ENCODE data around the gene DBNDD1. TPM values are rescaled to one million over a fixed set of nuclear protein-coding genes. Genes with fewer than 3 reads are reported as not detected.

DBNDD1 gene
- total RNA-seq, 1 donor from 2014 or later, result 77.8 TPM

DNA sequence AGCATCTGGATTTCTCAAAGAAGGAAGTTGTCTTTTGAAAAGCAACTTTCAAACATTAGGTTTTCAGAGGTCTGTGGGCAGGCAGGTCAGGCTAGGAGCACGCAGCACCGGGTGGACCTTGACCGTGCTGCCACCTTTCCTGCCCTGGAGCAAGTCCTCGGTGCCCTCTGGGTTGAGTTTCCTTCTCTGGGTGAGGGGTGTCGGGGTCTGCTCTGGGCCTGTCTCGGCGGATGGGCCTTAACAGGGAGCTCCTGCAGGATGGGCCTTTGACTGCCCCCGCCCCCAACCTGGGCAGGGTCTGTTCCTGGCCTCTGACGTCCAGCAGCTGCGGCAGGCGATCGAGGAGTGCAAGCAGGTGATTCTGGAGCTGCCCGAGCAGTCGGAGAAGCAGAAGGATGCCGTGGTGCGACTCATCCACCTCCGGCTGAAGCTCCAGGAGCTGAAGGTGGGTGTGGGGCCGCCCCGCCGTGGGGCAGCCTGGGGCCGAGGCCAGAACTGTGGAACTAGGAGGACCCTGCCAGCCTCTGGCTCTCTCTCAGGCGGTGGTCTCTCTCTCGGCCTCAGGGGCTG lies 62.0 kb downstream of the DBNDD1 start:
- Mint-ChIP-seq H3K36me3 (ENCODE audit: unreplicated experiment) (no peaks in the 10 kb centered on the region), H3K27me3 (ENCODE audit: unreplicated experiment) (peaks cover 14% of the 10 kb centered on the region), H3K4me3 (ENCODE audit: unreplicated experiment) (no peak overlapping the region), H3K9me3 (ENCODE audit: unreplicated experiment) (peaks cover 2% of the 10 kb centered on the region), H3K4me1 (ENCODE audit: low read depth, unreplicated experiment) (peaks cover 20% of the 10 kb centered on the region), H3K27ac (ENCODE audit: unreplicated experiment) (peak overlapping the region; percentile 17)
- no peak for DNase-seq
- TF ChIP-seq, protein P1, sequence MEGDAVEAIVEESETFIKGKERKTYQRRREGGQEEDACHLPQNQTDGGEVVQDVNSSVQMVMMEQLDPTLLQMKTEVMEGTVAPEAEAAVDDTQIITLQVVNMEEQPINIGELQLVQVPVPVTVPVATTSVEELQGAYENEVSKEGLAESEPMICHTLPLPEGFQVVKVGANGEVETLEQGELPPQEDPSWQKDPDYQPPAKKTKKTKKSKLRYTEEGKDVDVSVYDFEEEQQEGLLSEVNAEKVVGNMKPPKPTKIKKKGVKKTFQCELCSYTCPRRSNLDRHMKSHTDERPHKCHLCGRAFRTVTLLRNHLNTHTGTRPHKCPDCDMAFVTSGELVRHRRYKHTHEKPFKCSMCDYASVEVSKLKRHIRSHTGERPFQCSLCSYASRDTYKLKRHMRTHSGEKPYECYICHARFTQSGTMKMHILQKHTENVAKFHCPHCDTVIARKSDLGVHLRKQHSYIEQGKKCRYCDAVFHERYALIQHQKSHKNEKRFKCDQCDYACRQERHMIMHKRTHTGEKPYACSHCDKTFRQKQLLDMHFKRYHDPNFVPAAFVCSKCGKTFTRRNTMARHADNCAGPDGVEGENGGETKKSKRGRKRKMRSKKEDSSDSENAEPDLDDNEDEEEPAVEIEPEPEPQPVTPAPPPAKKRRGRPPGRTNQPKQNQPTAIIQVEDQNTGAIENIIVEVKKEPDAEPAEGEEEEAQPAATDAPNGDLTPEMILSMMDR (IDR thresholded peaks at IDR 0.05; ENCODE audit: partially characterized antibody, unreplicated experiment), result no peak

DNA sequence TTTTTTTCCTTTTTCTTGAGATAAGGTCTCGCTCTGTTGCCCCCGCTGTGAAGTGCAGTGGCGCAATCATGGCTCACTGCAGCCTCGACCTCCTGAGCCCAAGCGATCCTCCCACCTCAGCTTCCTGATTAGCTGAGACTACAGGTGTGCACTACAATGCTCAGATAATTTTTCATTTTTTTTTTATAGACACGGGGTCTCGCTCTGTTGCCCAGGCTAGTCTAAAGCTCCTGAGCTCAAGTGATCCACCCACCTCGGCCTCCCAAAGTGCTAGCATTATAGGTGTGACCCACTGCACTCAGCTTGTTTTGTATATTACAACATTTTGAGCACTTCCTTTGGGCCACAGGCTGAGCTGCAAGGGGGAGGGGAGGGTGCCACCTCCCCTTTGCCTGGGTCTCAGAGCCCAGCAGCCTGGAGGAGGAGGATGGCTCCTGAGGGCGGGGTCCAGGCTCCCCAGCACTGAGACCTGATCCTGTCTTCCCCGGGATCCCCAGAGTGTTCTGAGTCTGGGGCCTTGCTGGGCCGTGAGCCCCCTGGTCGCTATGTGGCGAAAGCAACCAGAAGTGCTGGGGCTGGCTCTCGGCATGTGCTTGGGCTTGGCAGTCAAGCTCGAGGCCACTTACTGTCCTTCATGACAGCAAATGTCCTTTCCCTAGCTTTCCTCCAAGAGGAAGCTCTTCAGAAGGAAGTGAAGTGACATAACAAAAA lies 62.6 kb downstream of the DBNDD1 start:
- H3K36me3 Mint-ChIP-seq (ENCODE audit: unreplicated experiment), result no peaks in the 10 kb centered on the region
- H3K4me3 Mint-ChIP-seq (ENCODE audit: unreplicated experiment), result no peak overlapping the region
- TF ChIP-seq, protein P1 (IDR thresholded peaks at IDR 0.05; ENCODE audit: partially characterized antibody, unreplicated experiment), result no peak
- H3K27ac Mint-ChIP-seq (ENCODE audit: unreplicated experiment), result peak overlapping the region; percentile 17
- H3K4me1 Mint-ChIP-seq (ENCODE audit: low read depth, unreplicated experiment), result peaks cover 20% of the 10 kb centered on the region
- H3K9me3 Mint-ChIP-seq (ENCODE audit: unreplicated experiment), result peaks cover 2% of the 10 kb centered on the region
- H3K27me3 Mint-ChIP-seq (ENCODE audit: unreplicated experiment), result peaks cover 13% of the 10 kb centered on the region
- no peak for DNase-seq

DNA sequence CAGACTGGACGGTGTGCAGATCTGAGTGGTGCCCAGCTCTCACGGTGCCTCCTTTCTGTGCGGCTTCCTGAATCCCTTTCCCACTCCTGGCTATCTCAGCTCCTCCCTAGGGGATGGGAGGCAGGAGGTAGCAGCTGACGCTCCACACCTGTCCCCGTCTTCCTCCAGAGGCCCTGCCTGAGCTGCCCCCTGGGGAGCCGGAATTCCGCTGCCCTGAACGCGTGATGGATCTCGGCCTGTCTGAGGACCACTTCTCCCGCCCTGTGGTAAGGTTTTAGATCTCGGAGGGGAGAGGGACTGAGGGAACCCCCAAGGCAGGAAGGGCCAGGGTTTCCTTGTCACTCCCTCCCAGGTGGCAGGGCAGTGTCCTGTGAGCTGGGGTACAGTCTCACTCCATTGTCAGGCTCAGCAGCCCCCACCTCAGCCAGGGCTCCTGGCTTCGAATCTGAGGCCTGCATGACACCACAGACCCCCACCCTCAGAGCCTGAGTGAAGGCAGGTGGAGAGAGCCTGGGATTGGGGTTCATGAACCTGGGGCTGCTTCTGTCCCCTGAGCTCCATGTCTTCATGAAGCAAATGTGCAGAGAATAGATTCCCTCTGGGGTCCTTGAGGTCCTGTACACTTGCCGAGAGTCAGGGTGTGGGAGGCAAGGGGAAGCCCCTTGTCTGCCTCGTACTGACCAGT lies 64.1 kb downstream of the DBNDD1 start:
- peak; percentile 60 for DNase-seq
- no peak overlapping the region for H3K27ac Mint-ChIP-seq (ENCODE audit: unreplicated experiment)
- H3K9me3 Mint-ChIP-seq (ENCODE audit: unreplicated experiment), result peaks cover 5% of the 10 kb centered on the region
- H3K4me1 Mint-ChIP-seq (ENCODE audit: low read depth, unreplicated experiment), result peaks cover 21% of the 10 kb centered on the region
- TF ChIP-seq, protein P1 (IDR thresholded peaks at IDR 0.05; ENCODE audit: partially characterized antibody, unreplicated experiment), result no peak
- no peak overlapping the region for H3K4me3 Mint-ChIP-seq (ENCODE audit: unreplicated experiment)
- H3K27me3 Mint-ChIP-seq (ENCODE audit: unreplicated experiment), result peaks cover 14% of the 10 kb centered on the region
- no peaks in the 10 kb centered on the region for H3K36me3 Mint-ChIP-seq (ENCODE audit: unreplicated experiment)

Other genes starting within 250 kb of the DBNDD1 start
- 42.8 TPM for gene FANCA, start 202.8 kb downstream of the DBNDD1 start, total RNA-seq (ENCODE audit: unreplicated experiment)
- gene SPIRE2, start 191.0 kb downstream of the DBNDD1 start, total RNA-seq (ENCODE audit: unreplicated experiment), result 39.2 TPM
- 272 TPM for gene TCF25, start 145.9 kb downstream of the DBNDD1 start, total RNA-seq (ENCODE audit: unreplicated experiment)
- gene MC1R, start 100.6 kb downstream of the DBNDD1 start, total RNA-seq (ENCODE audit: unreplicated experiment), result 12.8 TPM
- 3,960 TPM for gene TUBB3, start 96.1 kb downstream of the DBNDD1 start, total RNA-seq (ENCODE audit: unreplicated experiment)
- gene DEF8, start 70.7 kb downstream of the DBNDD1 start, total RNA-seq (ENCODE audit: unreplicated experiment), result 96.0 TPM
- not detected for gene PRDM7, start 57.9 kb upstream of the DBNDD1 start, total RNA-seq (ENCODE audit: unreplicated experiment)